OCI-LY3 (cell line): ENCODE data around the gene SESTD1.

Source experiments
- CTCF ChIP-seq: fragments of 200-600, 300-600 bp; sonication (generic); IDR thresholded peaks from 2 replicates; pipeline ENCODE4 v1.5.1; 2014; ENCODE audit warnings: antibody characterized with exemption, low read length, low read depth
- EZH2phosphoT487 ChIP-seq: fragments of 200-600 bp; shearing (Covaris generic); IDR thresholded peaks from 2 replicates; pipeline ENCODE4 v1.6.1; 2018; ENCODE audit warnings: antibody characterized with exemption, mixed run types, low read depth

GRCh38 chr2:179059026-179059700 is 205.5 kb downstream of the SESTD1 start:
- TF ChIP-seq CTCF: no peak
- TF ChIP-seq EZH2phosphoT487: no peak
